ENCODE measurements around the gene SCAPER.

GRCh38 chr15:76339305-76340197 lies 565.6 kb downstream of the SCAPER start:
- TF ChIP-seq, protein P1, sequence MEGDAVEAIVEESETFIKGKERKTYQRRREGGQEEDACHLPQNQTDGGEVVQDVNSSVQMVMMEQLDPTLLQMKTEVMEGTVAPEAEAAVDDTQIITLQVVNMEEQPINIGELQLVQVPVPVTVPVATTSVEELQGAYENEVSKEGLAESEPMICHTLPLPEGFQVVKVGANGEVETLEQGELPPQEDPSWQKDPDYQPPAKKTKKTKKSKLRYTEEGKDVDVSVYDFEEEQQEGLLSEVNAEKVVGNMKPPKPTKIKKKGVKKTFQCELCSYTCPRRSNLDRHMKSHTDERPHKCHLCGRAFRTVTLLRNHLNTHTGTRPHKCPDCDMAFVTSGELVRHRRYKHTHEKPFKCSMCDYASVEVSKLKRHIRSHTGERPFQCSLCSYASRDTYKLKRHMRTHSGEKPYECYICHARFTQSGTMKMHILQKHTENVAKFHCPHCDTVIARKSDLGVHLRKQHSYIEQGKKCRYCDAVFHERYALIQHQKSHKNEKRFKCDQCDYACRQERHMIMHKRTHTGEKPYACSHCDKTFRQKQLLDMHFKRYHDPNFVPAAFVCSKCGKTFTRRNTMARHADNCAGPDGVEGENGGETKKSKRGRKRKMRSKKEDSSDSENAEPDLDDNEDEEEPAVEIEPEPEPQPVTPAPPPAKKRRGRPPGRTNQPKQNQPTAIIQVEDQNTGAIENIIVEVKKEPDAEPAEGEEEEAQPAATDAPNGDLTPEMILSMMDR (IDR thresholded peaks at IDR 0.05) = no peak
- TF ChIP-seq POLR2A (IDR thresholded peaks at IDR 0.05) = no peak
- peak in 1 of 2 donors; percentile 28 for TF ChIP-seq POLR2AphosphoS5 (IDR thresholded peaks at IDR 0.05)
- TF ChIP-seq EP300 (IDR thresholded peaks at IDR 0.05) = no peak

Data from upper lobe of left lung (tissue), 4 donors.